OCI-LY3 (cell line): ENCODE results near the gene H19.

Experiments used
- H2AFZ ChIP-seq: fragments of 200-600, 300-600 bp; shearing (Covaris generic); 2 replicates; pipeline ENCODE4 v1.6.0; 2014; ENCODE audit warnings: antibody characterized with exemption, low read depth, low read length
- H3K27ac ChIP-seq: fragments of 200-600, 300-600 bp; sonication (generic); 2 replicates; pipeline ENCODE4 v1.5.1; 2014; ENCODE audit warnings: mild to moderate bottlenecking, low read length, moderate library complexity, mixed read lengths
- H3K27me3 ChIP-seq: fragments of 200-600, 300-600 bp; sonication (generic); 2 replicates; pipeline ENCODE4 v1.6.1; 2014; ENCODE audit warnings: low read depth, low read length, mixed read lengths
- H3K36me3 ChIP-seq: fragments of 200-600, 300-600 bp; sonication (generic); replicated peaks from 2 replicates; pipeline ENCODE3; 2014; ENCODE audit warnings: low read depth, low read length, mixed read lengths
- H3K4me1 ChIP-seq: fragments of 300-600, 200-600 bp; sonication (generic); 2 replicates; pipeline ENCODE4 v1.6.1; 2014; ENCODE audit warnings: low read length, mixed read lengths
- H3K4me2 ChIP-seq: fragments of 200-600, 300-600 bp; sonication (generic); 2 replicates; pipeline ENCODE4 v1.6.1; 2014; ENCODE audit warnings: low read length, mixed read lengths
- H3K4me3 ChIP-seq: fragments of 300-600, 200-600 bp; sonication (generic); 2 replicates; pipeline ENCODE4 v1.5.1; 2014; ENCODE audit warnings: antibody characterized with exemption, mild to moderate bottlenecking, low read length, moderate library complexity
- H3K79me2 ChIP-seq: fragments of 300-600, 200-600 bp; shearing (Covaris generic); 2 replicates; pipeline ENCODE4 v1.6.1; 2014; ENCODE audit warnings: mild to moderate bottlenecking, low read length, mixed read lengths
- H3K9ac ChIP-seq: fragments of 300-600, 200-600 bp; shearing (Covaris generic); 2 replicates; pipeline ENCODE4 v1.6.0; 2014; ENCODE audit warnings: mild to moderate bottlenecking, low read length, moderate library complexity
- H3K9me3 ChIP-seq: fragments of 200-600, 300-600 bp; shearing (Covaris generic); 2 replicates; pipeline ENCODE4 v1.6.1; 2014; ENCODE audit warnings: low read length, mixed read lengths; ENCODE audit not compliant: insufficient read depth
- H4K20me1 ChIP-seq: fragments of 200-600, 300-600 bp; sonication (generic); 2 replicates; pipeline ENCODE4 v1.6.1; 2016; ENCODE audit warnings: low read length, mixed read lengths; ENCODE audit not compliant: insufficient read depth
- CTCF ChIP-seq: fragments of 200-600, 300-600 bp; sonication (generic); IDR thresholded peaks from 2 replicates; pipeline ENCODE4 v1.5.1; 2014; ENCODE audit warnings: antibody characterized with exemption, low read length, low read depth
- EZH2phosphoT487 ChIP-seq: fragments of 200-600 bp; shearing (Covaris generic); IDR thresholded peaks from 2 replicates; pipeline ENCODE4 v1.6.1; 2018; ENCODE audit warnings: antibody characterized with exemption, mixed run types, low read depth

The H19 gene

DNA sequence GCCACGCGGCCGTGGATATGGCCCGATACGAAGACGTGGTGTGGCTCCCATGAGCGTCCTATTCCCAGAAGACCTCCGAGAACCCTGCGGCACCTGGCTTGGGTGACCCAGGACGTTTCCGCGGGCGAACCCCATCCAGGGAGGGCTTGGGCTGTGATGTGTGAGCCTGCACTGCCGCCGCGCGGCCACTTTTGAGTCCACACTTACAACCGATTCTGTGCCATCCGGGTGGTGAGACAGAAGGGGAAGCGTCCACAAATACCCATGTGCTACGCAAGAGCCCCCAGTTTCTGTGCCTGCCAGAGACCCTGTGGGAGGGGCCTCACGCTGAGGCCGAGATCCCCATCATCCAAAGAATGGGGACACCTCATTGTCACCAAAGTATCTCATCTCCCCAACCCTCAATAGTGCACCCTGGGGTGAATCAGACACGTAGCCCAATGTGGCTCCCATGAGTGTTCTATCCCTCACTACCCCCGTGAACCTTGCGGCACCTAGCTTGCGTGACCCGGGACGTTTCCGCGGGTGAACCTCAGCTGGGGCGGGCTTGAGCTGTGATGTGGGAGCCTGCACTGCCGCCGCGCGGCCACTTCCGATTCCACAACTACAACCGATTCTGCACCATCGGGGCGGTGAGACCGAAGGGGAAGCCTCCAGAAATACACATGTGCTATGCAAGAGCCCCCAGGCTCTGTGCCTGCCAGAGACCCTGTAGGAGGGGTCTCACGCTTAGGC is 4.6 kb upstream of the H19 start:
- Histone ChIP-seq H4K20me1 (no peaks in the 10 kb centered on the region), H3K36me3 (no peaks in the 10 kb centered on the region), H3K4me1 (no peaks in the 10 kb centered on the region), H3K79me2 (no peaks in the 10 kb centered on the region), H3K27ac (no peak overlapping the region), H3K27me3 (no peaks in the 10 kb centered on the region), H3K9me3 (no peaks in the 10 kb centered on the region), H3K9ac (no peak overlapping the region), H3K4me2 (no peak overlapping the region), H2AFZ (no peak overlapping the region), H3K4me3 (no peak overlapping the region)
- TF ChIP-seq EZH2phosphoT487 (no peak), CTCF (no peak)

DNA sequence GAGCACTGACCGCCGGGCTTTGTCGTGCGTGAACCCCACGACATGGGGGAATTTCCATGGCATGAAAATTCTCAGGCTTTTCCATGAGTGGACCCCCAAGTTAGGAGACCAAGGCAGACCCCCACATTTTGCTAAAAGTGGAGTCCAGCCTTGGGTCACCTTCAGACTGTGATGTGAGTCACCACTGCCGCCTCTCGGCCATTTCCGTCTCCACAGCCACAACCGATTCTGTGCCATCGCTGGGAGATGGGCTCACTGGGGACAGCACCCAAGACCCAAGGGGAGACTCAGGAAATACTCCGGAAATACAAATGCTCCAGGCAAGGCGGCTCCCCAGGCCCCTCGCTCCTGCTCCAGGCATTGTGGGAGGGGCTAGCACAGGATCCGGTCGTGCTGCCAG is 1.2 kb upstream of the H19 start:
- Histone ChIP-seq H3K4me2 (no peak overlapping the region), H3K4me3 (no peak overlapping the region), H3K9me3 (no peaks in the 10 kb centered on the region), H3K27ac (no peak overlapping the region), H3K9ac (no peak overlapping the region), H3K4me1 (no peaks in the 10 kb centered on the region), H3K36me3 (no peaks in the 10 kb centered on the region), H4K20me1 (no peaks in the 10 kb centered on the region), H2AFZ (no peak overlapping the region), H3K27me3 (no peaks in the 10 kb centered on the region), H3K79me2 (no peaks in the 10 kb centered on the region)
- TF ChIP-seq EZH2phosphoT487 (no peak), CTCF (no peak)

GRCh38 chr11:1998290-1998689 is 648 bp upstream of the H19 start:
- Histone ChIP-seq H3K27me3 (no peaks in the 10 kb centered on the region), H3K36me3 (no peaks in the 10 kb centered on the region)

DNA sequence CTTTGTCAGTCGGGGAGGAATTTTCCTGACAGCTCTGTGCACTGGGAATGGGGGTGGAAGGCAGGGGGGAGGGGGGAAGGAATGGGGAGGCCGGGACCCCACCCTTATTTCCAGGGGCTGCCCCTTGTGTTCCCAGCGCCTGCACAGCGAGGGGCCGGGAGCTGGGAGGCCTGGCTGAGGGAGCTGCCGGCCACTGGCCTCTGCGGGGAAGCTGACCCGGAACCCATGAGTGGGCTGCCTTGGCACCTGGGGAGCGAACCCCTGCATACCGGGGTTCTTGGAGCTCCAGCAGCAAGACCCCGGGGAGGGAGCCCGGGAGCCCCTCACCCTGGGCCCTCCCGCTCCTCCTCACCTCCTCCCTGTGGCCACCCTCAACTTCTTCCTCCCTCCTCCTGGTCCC is 3.5 kb downstream of the H19 start:
- Histone ChIP-seq H3K4me1 (no peaks in the 10 kb centered on the region), H3K27ac (no peak overlapping the region), H3K79me2 (no peaks in the 10 kb centered on the region), H3K4me3 (no peak overlapping the region), H4K20me1 (no peaks in the 10 kb centered on the region), H3K36me3 (no peaks in the 10 kb centered on the region), H3K9me3 (no peaks in the 10 kb centered on the region), H3K4me2 (no peak overlapping the region), H2AFZ (no peak overlapping the region), H3K27me3 (no peaks in the 10 kb centered on the region), H3K9ac (no peak overlapping the region)
- TF ChIP-seq CTCF (no peak), EZH2phosphoT487 (no peak)

More at GRCh38 chr11:1998290-1998689, 648 bp upstream of the H19 start:
- H3K27ac ChIP-seq = no peak overlapping the region
- H3K4me3 ChIP-seq = no peak overlapping the region
- H4K20me1 ChIP-seq = no peaks in the 10 kb centered on the region
- no peaks in the 10 kb centered on the region for H3K9me3 ChIP-seq
- no peak overlapping the region for H2AFZ ChIP-seq
- TF ChIP-seq EZH2phosphoT487 = no peak
- no peak for TF ChIP-seq CTCF
- no peaks in the 10 kb centered on the region for H3K4me1 ChIP-seq
- no peak overlapping the region for H3K9ac ChIP-seq
- no peaks in the 10 kb centered on the region for H3K79me2 ChIP-seq
- no peak overlapping the region for H3K4me2 ChIP-seq
